WERI-Rb-1 (cell line): ENCODE measurements around the gene FGFR3.

Experiments used
- DNase-seq: peaks from one replicate; pipeline ENCODE4 v3.0.0-alpha.2; 2020
- H3K27ac ChIP-seq: fragments of 250-450 bp; sonication (Bioruptor Pico); 2 replicates; pipeline ENCODE4 v1.5.1; 2020; ENCODE audit warnings: mild to moderate bottlenecking, moderate library complexity
- H3K27me3 ChIP-seq: fragments of 250-450 bp; sonication (Bioruptor Pico); 2 replicates; pipeline ENCODE4 v1.5.1; 2021; ENCODE audit warnings: mild to moderate bottlenecking, low read depth, moderate library complexity; ENCODE audit not compliant: insufficient read depth, severe bottlenecking
- H3K36me3 ChIP-seq: fragments of 250-450 bp; sonication (Bioruptor Pico); 2 replicates; pipeline ENCODE4 v1.5.1; 2020; ENCODE audit warnings: mild to moderate bottlenecking, moderate library complexity
- H3K4me3 ChIP-seq: 2 replicates; pipeline ENCODE4 v1.5.1; 2011; ENCODE audit warnings: low read depth, mild to moderate bottlenecking, control low read depth, low read length
- H3K9me3 ChIP-seq: fragments of 250-450 bp; sonication (Bioruptor Pico); 2 replicates; pipeline ENCODE4 v1.5.1; 2021; ENCODE audit warnings: mild to moderate bottlenecking, moderate library complexity; ENCODE audit not compliant: severe bottlenecking
- TF ChIP-seq, protein P1 (sequence below): IDR thresholded peaks from 2 replicates; pipeline ENCODE4 v1.5.1; 2011; ENCODE audit warnings: low read depth, mild to moderate bottlenecking, control low read depth, inconsistent platforms, low read length

FGFR3 gene

DNA sequence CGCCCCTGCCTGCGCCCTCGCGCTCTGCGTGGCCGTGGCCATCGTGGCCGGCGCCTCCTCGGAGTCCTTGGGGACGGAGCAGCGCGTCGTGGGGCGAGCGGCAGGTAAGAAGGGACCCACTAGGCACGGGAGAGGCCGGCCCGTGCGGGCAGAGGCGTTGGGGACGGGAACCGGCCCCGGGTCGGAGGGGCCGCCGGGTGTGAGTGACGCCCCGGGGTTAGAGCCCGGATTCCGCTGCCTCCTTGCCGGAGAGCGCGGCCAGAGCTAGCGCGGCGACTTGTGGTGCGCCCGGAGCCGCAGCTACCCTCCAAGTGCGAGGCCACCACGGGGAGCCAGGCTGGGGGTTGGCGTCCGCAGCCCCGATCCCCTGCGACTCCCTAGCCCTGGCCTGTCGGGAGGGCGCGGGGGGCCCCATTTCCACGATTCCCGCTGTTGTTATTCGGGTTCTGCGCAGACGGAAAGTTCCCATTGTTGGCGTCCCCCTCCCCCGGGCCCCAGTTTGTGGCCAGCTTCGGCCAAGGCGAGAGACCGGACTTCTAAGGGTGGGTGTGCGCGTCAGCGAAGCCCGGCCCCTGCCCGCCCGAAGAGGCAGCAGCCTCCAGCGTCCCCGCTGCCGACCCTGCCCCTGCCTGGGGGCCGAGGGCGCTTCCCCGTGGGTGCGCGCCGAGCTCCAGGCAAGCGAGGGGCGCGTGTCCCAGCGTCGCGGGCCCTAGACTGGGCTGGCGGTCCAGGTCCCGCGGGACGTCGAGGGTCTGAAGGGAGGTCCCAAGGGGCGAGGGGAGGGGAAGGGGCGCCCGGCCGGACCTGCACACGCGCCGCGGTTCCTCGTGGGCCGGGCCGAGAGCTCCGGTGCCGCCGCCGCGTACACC is 1.1 kb downstream of the FGFR3 start:
- peak overlapping the region; percentile 60 for H3K4me3 ChIP-seq
- no peaks in the 10 kb centered on the region for H3K9me3 ChIP-seq
- peak overlapping the region; percentile 46 for H3K27ac ChIP-seq
- DNase-seq: no peak
- peaks cover 7% of the 10 kb centered on the region for H3K36me3 ChIP-seq
- TF ChIP-seq, protein P1, sequence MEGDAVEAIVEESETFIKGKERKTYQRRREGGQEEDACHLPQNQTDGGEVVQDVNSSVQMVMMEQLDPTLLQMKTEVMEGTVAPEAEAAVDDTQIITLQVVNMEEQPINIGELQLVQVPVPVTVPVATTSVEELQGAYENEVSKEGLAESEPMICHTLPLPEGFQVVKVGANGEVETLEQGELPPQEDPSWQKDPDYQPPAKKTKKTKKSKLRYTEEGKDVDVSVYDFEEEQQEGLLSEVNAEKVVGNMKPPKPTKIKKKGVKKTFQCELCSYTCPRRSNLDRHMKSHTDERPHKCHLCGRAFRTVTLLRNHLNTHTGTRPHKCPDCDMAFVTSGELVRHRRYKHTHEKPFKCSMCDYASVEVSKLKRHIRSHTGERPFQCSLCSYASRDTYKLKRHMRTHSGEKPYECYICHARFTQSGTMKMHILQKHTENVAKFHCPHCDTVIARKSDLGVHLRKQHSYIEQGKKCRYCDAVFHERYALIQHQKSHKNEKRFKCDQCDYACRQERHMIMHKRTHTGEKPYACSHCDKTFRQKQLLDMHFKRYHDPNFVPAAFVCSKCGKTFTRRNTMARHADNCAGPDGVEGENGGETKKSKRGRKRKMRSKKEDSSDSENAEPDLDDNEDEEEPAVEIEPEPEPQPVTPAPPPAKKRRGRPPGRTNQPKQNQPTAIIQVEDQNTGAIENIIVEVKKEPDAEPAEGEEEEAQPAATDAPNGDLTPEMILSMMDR: no peak
- peaks cover 3% of the 10 kb centered on the region for H3K27me3 ChIP-seq

DNA sequence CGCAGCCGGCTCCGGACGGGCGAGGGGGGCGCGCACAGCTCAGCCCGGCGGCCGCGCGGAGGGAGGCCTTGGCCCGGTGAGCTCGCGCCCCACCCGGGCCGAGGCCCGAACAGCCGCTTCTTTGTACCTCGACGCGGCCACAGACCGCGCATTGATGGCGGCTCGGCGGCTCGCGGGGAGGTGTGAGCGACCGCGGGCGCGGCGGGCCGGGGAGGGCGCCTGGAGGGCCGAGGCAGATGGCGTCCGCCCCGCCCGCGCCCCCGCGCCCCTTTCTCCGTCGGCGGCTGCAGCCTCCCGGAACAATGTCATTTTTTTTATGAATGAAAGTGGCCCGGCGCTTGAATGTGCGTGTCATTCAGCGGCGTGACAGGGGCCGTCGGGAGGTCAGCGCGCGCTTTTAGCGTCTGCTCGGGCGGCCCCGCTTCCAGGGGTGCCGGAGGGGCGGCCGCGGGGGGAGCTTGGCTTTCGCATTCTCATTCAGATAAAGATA is 1.8 kb downstream of the FGFR3 start:
- no peaks in the 10 kb centered on the region for H3K9me3 ChIP-seq
- peak overlapping the region; percentile 60 for H3K4me3 ChIP-seq
- no peak overlapping the region; the same call in 1 of the 2 replicates for H3K27ac ChIP-seq
- peaks cover 11% of the 10 kb centered on the region for H3K36me3 ChIP-seq
- H3K27me3 ChIP-seq: peaks cover 3% of the 10 kb centered on the region
- no peak for DNase-seq
- TF ChIP-seq, protein P1: no peak

DNA sequence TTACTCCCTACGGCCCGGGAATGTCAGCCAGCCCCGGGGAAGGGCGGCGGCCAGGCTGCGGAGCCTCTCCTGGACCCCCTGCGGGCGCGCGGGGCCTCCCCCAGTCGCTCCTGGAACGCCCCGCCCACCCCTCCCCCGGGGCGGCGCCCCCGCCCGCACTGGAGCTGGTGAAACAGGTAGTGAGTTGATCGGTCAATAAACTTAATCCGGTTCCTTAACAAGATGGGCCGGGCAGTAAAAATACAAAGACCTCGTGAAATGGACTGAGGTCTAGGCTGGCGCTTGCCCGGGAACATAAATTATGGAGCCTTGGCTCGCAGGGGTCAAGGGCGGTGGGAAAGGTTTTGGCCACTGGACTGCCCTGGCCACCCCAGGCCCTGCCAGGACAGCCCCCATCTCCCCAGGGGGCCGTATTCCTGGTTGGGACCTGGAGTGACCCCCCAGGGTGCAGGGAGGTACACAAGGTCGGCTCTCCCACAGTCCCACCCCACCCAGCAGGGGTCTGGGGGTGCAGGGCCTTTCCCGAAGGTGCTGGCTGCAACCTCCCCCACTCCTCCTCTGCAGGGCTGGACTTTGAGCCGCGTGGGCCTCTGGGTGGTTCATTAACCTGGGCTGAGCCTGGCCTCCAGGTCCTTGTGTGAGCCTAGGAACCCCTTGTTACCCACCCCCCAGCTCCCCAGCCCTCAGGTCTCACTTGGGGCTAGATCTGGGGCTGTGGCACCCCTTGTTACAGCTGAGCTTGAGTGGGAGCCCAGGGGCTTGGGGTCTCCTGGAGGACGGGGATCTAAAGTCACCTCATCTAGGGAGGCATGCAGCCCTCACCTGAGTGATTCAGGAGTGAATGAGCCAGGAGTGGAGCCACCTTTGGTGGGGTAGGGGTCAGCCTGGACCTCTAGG is 2.5 kb downstream of the FGFR3 start:
- peaks cover 11% of the 10 kb centered on the region for H3K36me3 ChIP-seq
- H3K27me3 ChIP-seq: peaks cover 3% of the 10 kb centered on the region
- H3K4me3 ChIP-seq: peak overlapping the region; percentile 60
- TF ChIP-seq, protein P1: no peak
- no peaks in the 10 kb centered on the region for H3K9me3 ChIP-seq
- peak; percentile 42 for DNase-seq
- H3K27ac ChIP-seq: no peak overlapping the region; the same call in 1 of the 2 replicates

DNA sequence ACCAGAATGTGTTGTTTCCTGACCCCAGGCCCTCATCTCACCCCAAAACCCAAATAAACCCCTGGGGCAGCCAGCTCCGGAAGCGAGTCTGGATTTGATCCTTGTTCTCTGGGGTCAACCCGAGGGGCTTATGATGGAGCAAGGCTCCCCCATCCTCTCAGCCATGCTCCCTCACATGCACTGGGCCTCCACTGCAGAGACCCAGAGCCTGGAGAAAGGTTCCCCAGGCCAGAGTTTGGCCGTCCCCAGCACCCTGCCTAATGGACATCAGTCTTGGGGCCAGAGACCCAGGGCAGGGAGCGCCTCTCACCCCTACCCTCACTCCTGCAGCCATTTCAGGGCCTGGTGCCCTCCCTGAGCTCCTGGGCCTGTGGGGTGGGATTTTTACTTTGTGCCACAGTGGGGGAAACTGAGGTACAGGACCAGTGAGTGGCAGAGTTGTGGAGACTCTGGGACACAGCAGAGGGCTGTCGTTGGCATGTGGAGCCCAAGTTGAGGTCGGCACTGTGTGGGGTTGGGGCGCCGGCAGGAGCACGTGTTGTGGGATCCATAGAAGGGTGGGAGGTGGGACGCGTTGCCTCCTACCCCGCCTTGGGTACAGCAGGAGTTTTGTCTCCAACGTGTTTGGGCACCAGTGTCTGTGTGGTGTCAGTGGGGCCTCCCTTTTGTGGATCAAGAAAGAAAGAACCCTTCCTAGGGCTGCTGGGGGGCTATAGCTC is 3.6 kb downstream of the FGFR3 start:
- peaks cover 13% of the 10 kb centered on the region for H3K36me3 ChIP-seq
- H3K9me3 ChIP-seq: no peaks in the 10 kb centered on the region
- TF ChIP-seq, protein P1: no peak
- no peak overlapping the region for H3K4me3 ChIP-seq
- no peak for DNase-seq
- H3K27ac ChIP-seq: no peak overlapping the region
- H3K27me3 ChIP-seq: peaks cover 3% of the 10 kb centered on the region

DNA sequence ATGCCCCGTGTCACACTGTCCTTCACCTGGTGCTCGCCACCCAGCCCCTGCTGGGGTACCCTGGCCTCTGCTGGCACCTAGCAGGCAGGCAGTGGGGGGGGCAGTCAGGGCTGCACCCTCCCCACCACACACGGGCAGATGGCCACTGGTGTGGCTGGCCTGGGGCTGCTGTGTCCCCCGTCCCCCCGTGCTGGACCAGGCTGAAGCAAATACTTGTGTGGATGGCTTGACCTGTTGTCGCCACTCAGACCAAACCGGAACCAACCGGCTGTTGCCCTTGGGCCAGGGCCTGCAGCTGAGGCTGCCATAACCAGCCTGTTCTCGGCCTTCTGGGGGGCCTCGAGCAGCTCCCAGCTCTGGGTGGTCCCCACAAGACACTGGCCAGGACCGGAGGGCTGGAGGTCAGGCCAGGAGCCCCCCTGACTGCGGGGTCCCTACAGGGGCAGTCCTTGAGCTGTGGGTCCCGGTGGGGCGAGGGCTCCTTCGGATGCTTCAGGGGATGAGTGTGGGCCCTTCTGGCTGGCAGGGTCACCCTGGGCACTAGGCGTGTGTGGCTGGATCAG is 4.3 kb downstream of the FGFR3 start:
- Histone ChIP-seq H3K4me3 (no peak overlapping the region), H3K27ac (no peak overlapping the region), H3K9me3 (no peaks in the 10 kb centered on the region), H3K27me3 (peaks cover 3% of the 10 kb centered on the region), H3K36me3 (peaks cover 13% of the 10 kb centered on the region)
- DNase-seq: no peak
- TF ChIP-seq, protein P1: no peak
